ENCODE data around the gene ERC1. TPM values are rescaled to one million over a fixed set of nuclear protein-coding genes. Genes with fewer than 3 reads are reported as not detected.

The ERC1 gene
- total RNA-seq, 1 experiment from 2014 or later, result 12.5 TPM

- DNase-seq (ENCODE audit: extremely low read depth, low read depth), result no peak
Measured at GRCh38 chr12:1542599-1542998, 551.6 kb downstream of the ERC1 start.

- peak; percentile 26 for DNase-seq (ENCODE audit: extremely low read depth, low read depth)
Measured at GRCh38 chr12:1544996-1545700, 554.1 kb downstream of the ERC1 start.

Other genes starting within 250 kb of the ERC1 start
- 49.0 and 54.1 TPM in 2 replicates for gene WNK1, start 238.6 kb upstream of the ERC1 start, total RNA-seq (2014; rRNA removed; shearing (Covaris generic))
- gene RAD52, start 41.5 kb upstream of the ERC1 start, total RNA-seq (2014; rRNA removed; shearing (Covaris generic)), result 20.7 and 23.4 TPM in 2 replicates